Urothelium cell line (cell line): ENCODE results near the gene DRD1.
A peak's percentile ranks its signal among the peaks of the same experiment; 100 is the strongest.
"Not testable (repeated sequence)": the region's sequence is repeated elsewhere in the genome, so short reads cannot be mapped to it uniquely, and the experiment has no call there.

Experiments used
- DNase-seq: peaks from one replicate; pipeline ENCODE4 v3.0.0; 2011; ENCODE audit warnings: low spot score, mixed read lengths
- FAIRE-seq: peaks from 2 replicates; lab custom pipeline; 2011; peaks lifted over from hg19 to GRCh38; lab: Jason Lieb, UNC

Gene DRD1

DNA sequence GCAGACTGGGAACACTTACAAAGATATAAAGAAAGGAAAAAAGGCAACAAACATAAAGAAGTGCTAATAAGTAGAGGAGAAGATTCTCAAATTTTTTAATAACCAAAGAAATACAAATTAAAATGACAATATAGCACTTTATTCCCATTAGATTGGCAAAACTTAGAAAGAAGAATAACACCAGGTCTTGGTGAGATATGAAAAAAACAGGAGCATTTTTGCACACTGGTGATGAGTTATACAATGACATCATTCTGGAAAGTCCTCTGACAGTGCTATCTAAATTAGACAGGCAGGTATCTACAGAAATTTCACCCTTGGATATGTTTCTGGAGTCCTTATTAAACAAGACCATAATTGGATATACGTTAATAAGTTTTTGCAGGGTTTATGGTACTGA, 24.9 kb upstream of the DRD1 start:
- DNase-seq (no peak), FAIRE-seq (no peak)

DNA sequence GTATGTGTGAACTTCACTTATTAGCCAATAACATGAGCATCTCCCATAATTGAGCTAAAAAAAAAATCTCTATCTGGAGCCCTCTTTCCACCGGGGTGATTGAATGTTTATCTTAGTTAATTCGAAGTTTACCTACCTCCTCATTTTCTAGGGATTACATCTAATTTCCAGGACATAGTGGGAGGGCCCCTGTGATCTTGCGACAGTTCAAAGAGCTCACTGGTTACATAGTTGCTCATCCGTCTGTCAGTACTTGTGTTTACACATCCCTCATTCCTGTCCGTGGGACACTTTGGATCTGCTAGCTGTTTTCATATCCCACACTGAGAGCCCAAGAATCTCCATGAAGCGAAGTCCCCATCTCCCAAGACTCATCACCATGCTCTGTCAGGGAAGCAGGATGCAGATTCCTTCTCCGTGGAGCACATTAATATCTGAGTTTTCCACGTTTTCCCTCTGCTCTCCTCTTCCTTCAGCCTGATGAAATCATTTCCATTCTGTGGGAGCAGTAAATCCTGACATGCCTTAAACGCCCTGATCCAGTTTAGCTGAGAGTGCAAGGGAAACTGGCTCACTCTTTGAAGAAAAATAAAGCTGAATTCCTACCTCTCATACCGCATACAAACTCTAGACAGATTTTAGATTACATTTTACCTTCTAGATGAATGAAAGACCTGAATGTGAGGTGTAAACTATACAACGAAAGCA, 24.2 kb upstream of the DRD1 start:
- FAIRE-seq = no peak
- DNase-seq = no peak

DNA sequence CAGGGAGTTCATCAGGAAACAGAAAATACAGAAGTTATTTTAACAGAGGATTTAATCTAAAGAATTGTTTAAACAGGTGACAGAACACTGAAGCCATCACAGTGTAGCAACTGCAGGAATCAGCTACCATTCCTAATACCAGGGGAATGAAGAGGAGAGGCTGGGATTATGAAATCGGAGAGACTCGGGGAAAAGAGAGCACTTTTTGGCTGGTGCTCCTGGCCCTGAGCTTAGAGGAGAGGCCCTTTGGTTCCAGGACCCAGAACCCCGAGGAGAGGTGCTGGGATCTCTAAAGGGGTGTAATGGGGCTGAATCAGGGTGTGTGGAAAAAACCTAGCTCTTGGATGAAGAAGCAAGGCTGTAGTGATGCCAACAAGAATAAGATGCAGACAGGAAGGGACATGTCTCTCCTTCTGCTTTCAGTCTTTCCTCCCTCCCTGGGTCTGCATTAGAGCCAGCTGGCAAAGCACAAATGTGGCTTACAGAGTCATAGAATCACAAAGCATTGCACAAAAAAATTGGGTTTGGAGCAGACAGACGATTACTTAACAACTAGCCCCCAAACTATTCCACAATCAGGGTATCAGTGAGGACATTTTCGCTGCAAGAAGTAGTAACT, 22.8 kb upstream of the DRD1 start:
- no peak for DNase-seq
- no peak for FAIRE-seq

DNA sequence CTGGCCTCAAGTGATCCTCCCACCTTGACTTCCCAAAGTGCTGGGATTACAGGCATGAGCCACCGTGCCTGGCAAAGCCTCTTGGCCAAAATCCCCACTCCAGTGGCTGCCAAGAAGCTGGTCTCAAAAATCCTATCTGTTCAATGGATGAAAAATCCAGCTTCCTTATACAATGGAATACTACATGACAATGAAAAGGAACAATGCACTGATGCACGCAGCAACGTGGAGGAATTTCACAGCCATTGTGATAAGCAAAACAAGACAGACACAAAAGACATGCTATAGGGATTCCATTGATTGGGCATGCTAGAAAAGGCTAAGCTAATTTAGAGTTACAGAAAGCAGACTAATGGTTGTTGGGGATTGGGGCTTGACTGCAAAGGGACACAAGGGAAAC, 21.3 kb upstream of the DRD1 start:
- no peak for FAIRE-seq
- no peak for DNase-seq

DNA sequence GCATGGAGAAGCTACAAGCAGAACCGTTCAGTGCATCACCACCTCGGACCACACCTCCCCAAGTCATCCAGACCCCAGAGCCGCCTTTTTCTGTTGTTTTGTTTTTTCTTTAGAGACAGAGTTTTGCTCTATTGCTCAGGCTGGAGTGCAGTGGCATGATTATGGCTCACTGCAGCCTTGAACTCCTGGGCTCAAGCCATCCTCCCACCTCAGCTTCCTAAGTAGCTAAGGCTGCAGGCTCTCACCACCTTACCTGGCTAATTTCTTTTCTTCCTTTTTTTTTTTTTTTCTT, 20.9 kb upstream of the DRD1 start:
- FAIRE-seq (no peak), DNase-seq (no peak)

DNA sequence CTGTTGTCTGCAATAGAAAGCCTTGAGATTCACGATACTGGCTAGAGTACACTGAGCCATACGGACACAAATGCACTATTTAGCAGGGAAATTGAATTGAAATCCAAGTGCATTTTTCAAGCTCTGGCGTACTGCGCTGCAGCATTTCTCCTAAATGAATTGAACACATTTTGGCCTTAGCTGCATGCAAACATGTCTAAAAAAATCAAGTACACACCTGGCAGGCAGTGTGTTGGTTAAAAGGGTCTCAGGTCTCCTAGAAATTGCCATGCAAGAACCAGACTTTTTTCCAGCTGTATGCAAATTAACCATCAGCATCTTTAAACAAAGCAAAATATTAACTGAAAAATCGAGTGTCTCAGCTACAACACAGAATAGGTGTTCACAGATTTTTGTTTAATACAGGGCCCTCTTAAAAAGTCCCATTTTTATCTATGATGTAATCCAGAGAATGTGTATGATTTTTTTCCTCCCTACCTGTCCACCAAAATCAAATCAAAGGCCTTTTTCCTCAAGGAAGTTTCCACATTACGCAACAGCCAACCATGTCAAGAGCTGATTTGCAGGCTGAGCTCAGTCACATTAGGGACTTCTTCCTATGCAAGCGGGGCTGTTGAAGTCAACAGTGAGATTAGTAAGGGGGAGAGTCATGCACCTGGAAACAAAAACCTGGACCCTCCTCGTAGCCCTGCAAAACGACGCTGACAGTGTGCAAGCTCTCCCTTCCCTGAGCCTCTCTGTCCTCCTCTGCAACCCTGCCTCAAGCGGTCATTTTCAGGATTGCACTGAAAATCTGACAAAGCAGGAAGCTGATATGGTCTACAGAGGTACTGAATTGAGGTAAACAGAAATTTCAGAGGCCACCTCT, 20.3 kb upstream of the DRD1 start:
- peak; percentile 44 for FAIRE-seq
- DNase-seq = peak; percentile 64

DNA sequence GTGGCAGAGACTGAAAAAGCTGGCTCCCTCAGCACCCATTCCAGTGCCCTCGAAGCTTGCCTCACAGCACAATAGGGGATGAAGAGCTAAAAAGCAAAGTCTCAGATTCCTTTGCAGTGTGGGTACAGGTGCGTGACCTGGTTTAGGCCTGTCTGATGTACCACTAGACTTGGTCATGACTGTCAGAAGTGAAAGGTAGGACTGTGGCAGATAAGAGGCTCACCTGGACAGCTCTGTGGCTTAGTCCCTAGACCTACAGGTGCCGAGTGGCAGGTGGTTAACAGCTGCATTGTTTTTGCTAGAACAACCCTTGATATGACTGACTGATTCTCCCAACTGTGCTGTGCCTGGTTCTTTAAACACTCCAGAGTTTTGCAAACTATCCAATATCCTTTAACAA, 19.7 kb upstream of the DRD1 start:
- no peak for DNase-seq
- no peak for FAIRE-seq

DNA sequence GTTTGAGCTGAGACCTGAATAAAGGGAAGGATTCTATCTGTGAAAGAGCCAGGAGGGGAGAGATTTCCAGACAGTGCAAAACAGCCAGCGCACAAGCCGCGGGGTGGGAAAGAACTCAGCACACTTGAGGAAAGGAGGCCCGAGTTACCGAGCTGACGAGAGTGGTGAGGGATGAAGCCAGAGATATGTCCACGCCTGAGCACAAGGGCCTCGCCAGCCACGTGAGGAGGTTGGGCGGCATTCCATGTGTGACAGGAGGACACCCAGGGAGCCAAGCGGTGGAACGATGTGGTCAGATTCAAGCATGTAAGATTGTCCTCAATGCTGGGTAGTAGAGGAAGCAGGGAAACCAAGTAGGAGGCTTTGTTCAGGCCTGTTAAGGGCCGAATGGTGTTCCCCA, 17.4 kb upstream of the DRD1 start:
- DNase-seq (no peak), FAIRE-seq (no peak)

DNA sequence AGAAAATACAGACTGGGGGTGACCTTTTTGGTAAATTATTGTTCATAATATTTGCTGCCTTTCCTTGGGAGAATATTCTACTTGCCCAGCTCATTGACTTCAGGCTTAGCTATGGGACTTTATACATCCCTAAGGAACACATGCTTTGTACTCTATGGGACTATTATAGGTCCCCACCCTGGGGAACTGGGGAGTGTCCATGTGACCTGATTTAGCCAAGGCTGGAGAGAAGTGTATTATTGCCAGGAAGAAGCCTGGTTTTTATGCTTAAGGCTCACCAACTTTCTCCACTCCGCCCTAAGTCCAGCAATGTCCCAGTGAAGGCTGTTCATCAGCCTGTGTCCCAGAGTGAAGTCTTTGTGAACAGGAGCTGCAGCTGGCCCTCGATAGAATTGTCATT, 16.6 kb upstream of the DRD1 start:
- no peak for FAIRE-seq
- no peak for DNase-seq

DNA sequence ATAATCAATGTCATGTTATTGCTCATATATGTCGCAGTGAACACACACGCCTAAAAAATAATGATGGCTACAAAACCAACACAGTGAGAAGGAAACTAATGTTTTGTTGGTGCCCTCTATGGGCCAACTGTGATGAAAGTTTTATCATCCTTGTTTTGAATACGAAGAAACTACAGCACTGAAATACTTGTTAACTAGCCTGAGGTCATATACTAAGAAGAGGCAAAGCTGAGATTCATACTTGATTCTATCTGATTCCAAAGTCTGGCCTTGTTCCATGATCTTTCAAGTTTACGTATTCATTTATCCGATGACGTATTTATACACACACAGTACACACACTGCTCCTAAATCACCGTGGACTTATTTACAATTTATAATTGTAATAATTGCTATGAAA, 16.1 kb upstream of the DRD1 start:
- DNase-seq (no peak), FAIRE-seq (peak; percentile 30)

DNA sequence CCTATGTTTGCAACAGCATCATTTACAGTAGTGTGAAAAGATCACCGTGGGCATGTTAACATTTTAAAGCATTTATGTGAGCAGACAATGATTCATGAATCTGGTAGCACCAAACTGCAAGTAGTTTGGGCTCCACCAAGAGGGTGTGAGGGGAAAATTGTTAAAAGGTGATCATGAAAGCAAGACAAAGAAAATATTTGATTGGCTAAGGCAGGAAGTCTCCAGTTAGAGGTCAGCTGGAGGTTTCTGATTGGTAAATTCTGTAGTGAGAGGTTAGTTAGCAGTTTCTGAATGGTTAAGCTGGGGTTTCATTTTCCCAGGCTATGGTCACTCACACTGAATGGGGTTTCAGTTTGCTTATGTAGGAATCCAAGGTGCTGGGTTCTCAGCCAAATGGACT, 13.5 kb upstream of the DRD1 start:
- FAIRE-seq (no peak), DNase-seq (peak; percentile 39)

DNA sequence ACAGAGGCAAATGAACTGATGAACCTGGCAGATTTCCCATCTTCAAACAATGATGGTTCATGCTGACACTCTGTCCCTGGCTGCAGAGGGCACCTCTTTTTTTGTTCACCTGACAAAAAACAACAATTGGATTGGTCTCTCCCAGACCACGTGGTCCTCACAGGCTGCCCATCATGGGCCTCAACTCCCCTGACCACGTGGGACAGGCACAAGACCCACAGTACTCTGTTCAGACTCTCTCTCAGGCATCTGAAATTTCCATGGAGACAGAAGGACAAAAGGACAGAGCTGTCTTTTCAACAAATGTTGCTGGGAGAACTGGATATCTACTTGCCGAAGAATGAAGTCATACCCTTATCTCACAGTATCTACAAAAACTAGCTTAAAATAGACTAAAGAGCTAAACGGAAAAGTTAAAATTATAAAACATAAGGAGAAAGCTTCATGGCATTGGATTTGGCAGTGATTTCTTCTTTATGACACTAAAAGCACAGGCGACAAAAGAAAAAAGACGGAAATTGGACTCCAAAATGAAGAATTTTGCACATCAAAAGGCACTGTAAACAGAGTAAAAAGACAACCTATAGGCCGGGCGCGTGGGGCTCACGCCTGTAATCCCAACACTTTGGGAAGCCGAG, 12.2 kb upstream of the DRD1 start:
- FAIRE-seq (no peak), DNase-seq (no peak)

DNA sequence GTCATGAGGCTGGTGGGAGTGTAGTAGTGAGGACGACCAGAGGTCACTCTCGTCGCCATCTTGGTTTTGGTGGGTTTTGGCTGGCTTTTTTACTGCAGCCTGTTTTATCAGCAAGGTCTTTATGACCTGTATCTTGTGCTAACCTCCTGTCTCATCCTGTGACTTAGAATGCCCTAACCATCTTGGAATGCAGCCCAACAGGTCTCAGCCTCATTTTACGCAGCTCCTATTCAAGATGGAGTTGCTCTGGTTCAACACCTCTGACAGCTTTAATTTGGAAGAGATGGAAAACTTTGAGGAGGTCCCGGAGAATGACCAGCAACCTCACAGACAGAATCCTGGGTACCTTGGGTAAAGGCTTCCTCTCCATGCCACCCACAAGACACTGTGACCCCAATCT, 10.4 kb upstream of the DRD1 start:
- FAIRE-seq = peak; percentile 17
- DNase-seq = not testable (repeated sequence)

DNA sequence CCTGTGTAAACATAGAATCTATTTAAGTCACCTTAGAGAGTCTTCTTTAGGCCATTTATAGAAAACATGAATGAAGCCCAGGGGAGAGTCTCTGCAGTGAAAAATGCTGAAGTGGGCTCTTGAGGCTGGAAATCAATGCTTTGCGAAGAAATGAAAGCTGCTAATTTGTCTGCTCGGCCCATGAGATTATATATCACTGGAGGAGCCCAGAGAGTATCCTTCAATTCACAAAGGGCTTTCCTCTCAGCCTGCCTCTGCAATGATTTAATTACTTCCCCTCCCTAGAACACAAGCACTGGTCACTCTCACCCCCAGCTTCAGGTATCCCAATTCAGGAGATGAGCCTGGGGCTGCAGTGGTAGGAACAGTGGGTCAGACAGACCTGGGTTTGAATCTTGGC, 8.2 kb upstream of the DRD1 start:
- DNase-seq = no peak
- FAIRE-seq = no peak

DNA sequence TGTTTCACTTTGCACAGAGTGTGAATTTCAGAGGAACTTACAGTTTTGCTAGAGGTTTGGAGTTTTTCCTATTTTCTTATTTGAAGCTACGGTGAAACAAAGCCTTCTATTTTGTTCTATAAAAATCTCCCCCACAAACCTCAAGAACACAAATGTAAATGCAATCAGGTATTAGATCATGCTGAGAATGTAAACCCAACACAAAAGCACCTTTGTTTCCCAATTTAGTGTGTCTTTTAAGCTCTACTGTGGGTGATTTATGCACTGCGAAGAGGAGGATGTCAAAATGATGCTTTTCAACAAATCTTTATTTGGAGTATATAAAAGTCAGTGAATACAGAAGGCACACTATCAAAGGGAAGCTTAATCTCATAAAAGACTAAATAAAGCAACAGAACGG, 4.3 kb upstream of the DRD1 start:
- no peak for FAIRE-seq
- DNase-seq = peak; percentile 53

DNA sequence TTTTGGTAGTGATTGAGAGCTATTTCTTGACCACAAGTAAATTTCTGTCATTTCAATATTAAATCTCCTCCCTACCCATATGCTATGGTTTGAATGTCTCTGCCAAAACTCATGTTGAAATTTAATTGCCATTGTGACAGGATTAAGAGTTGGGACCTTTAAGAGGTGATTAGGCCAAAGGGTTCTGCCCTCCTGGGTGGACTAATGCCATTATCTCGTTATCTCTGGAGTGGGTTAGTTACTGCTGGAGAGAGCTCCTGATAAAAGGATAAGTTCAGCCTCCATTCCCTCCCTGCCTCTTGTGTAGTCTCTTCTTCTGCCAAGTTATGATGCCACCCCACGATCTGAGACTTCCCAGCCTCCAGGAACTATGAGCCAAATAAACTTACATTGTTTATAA, 3.6 kb upstream of the DRD1 start:
- no peak for DNase-seq
- FAIRE-seq = no peak

DNA sequence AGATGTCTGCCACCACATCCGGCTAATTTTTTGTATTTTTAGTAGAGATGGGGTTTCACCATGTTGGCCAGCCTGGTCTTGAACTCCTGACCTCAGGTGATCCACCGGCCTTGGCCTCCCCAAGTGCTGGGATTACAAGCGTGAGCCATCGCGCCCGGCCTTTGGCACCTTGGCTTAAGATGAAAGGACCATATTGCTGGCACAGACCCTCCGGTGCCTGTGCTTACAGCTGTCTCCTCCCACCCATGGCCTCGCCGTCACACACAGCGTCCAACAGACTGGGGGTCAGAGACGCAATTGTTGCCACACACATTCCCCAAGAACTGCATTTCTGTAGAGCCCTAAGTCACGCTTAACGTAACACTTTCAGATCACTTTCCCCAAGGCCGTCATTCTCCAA, 2.4 kb upstream of the DRD1 start:
- not testable (repeated sequence) for FAIRE-seq, DNase-seq

DNA sequence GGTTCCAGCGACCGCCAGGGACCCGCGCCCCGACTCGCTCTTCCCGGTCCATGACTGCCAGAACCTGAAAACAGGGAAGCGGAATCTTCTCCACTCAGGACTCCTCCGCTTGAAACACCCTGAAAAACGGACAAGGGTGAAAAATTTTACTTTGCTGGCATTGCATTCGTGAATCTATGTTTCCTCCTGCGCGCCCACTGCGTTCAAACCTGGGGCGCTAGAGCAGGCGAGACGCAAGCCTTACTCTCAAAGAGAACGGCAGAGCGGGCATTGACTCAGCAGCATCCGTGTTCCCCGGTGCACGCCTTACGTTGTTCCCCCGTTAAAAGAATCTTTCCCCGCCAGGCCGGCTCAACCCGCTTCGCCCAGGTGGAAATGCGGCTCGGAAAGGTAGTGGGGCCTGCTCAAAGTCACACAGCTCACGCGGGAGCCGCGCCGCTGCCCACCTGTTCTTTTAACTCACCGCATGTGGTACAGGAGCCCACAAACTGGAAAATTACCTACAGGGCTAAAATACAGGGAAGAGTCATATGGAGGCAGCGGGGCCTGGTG, 999 bp upstream of the DRD1 start:
- no peak for FAIRE-seq
- no peak for DNase-seq

DNA sequence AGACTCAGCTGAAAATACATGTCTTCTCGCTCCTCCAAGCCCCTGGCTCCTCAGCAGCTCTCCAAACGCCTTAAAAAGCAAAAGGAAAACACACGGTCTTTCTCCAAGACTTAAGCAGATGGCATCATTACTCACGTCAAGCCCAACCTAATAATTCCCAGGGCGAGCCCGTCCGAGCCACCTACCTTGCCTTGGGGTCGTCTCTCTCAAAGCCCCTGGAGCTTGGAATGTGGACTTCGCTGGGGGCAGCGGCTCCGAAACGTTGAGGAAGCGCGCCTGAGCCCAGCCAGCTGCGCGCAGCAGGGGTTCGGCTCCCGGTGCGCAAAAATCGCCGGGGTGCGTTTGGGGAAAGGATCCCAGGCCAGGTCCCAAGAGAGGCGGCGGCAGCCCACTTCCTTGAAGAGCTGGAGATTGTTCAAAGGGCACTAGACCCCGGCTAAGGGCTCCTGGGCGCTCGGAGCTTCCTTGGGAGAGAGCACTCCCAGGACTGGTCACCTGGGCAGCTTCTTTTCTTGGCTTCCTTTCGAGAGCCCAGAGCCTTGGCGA, 395 bp downstream of the DRD1 start:
- FAIRE-seq (no peak), DNase-seq (no peak)

DNA sequence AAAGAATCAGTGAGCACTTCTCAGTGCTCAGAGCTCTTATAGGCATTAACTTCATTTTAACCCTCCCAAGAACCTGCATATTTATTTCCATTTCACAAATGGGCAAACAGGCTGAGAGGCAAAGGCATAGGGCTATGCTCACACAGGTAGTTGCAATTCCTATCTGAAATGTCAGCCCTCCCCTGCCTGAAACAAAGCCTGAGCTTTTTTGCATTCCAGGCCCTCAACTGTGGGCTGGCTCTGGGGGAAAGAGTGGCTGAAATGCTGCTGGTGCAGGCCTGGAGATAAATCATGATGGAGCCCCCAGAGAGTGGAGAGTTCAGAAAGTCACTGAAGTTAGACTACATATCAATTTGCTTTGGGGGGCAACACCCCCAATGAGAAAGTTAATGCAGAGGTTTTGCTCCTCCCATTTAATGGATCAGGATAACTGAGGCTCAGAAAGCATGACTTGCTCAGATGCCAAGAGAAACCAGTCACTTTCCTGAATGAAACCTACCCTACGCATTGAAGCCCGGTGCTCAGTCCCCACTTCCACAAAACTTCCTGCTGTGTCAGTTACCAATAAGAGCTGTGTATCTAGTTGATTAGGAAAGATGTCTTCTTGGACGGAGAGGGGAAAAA, 5.6 kb downstream of the DRD1 start:
- DNase-seq = no peak
- no peak for FAIRE-seq

DNA sequence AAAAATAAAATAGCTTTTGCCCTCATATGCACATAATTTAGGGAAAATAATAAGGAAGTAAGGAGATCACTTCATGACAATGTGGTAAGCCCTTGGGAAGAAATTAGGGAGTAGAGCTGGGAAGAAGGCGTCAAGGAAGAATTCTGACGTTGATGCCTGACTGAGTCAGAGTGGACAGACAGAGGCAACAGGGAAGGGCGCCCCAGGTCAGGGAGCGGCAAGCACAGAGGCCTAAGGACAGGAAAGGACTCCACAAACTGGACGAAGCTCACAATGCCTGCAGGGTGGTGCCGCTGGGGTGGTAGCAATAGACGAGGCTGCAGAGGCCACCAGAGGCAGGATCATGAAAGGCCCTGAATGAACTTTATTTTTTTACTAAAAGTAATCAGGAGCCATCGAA, 7.6 kb downstream of the DRD1 start:
- FAIRE-seq = no peak
- DNase-seq = no peak
